Skeletal muscle tissue (tissue), 4 donors: ENCODE data around the gene OSBPL6. TPM values are rescaled to one million over a fixed set of nuclear protein-coding genes. Genes with fewer than 3 reads are reported as not detected.
A peak's percentile ranks its signal among the peaks of the same experiment; 100 is the strongest.

Source experiments
- H3K27ac ChIP-seq: one replicate; pipeline ENCODE4 v1.7.0; 2013; ENCODE audit warnings: mild to moderate bottlenecking, low read depth, low read length, inconsistent platforms
- H3K27me3 ChIP-seq, 3 donors: one replicate each; pipeline ENCODE4 v1.7.0; 2013; ENCODE audit warnings: low read length in 3 of 3; ENCODE audit not compliant: control insufficient read depth in 3 of 3, insufficient read depth in 3 of 3
- H3K36me3 ChIP-seq, 3 donors: one replicate each; pipeline ENCODE4 v1.7.0; 2013; ENCODE audit warnings: low read length in 3 of 3; ENCODE audit not compliant: control insufficient read depth in 3 of 3, insufficient read depth in 3 of 3
- H3K4me1 ChIP-seq, 3 donors: one replicate each; pipeline ENCODE4 v1.7.0; 2013; ENCODE audit warnings: low read length in 3 of 3, mild to moderate bottlenecking in 3 of 3; ENCODE audit not compliant: control insufficient read depth in 3 of 3, insufficient read depth in 3 of 3
- H3K4me3 ChIP-seq, 3 donors: one replicate each; pipeline ENCODE4 v1.7.0; 2013; ENCODE audit warnings: low read length in 3 of 3
- H3K9ac ChIP-seq, 3 donors: one replicate each; pipeline ENCODE4 v1.7.0; 2013; ENCODE audit warnings: low read length in 3 of 3, mild to moderate bottlenecking in 3 of 3, moderate library complexity in 2 of 3, low read depth in 1 of 3
- H3K9me3 ChIP-seq, 3 donors: one replicate each; pipeline ENCODE4 v1.7.0; 2013; ENCODE audit warnings: low read length in 3 of 3; ENCODE audit not compliant: control insufficient read depth in 3 of 3
- total RNA-seq: library from RNA; depleted of rRNA; stranded (reverse); fragments of >200 nt; gene quantifications from one replicate; pipeline ENCODE4 v1.2.3, GENCODE V29; 2014
- donor health status: Osteomylitis.

OSBPL6 gene
- total RNA-seq, 1 donor from 2014 or later, result 2.1 TPM

GRCh38 chr2:178246696-178247095 is 52.4 kb downstream of the OSBPL6 start:
- Histone ChIP-seq H3K9me3 (no peaks in the 10 kb centered on the region), H3K27me3 (no peaks in the 10 kb centered on the region), H3K9ac (no peak overlapping the region), H3K4me3 (no peak overlapping the region), H3K4me1 (peaks cover 44 to 54% (median 47%) of the 10 kb centered on the region in 3 donors), H3K27ac (peak overlapping the region; percentile 82), H3K36me3 (no peaks in the 10 kb centered on the region)

GRCh38 chr2:178247250-178247649 is 52.9 kb downstream of the OSBPL6 start:
- no peak overlapping the region for H3K4me3 ChIP-seq
- H3K9ac ChIP-seq, result peak overlapping the region in 2 of 3 donors; percentile 40 to 43
- peak overlapping the region; percentile 82 for H3K27ac ChIP-seq
- H3K9me3 ChIP-seq, result no peaks in the 10 kb centered on the region
- no peaks in the 10 kb centered on the region for H3K27me3 ChIP-seq
- peaks cover 40 to 50% (median 45%) of the 10 kb centered on the region in 3 donors for H3K4me1 ChIP-seq
- H3K36me3 ChIP-seq, result no peaks in the 10 kb centered on the region

- H3K4me3 ChIP-seq, result no peak overlapping the region
- no peak overlapping the region for H3K27ac ChIP-seq
- H3K4me1 ChIP-seq, result peaks cover 35 to 45% (median 41%) of the 10 kb centered on the region in 3 donors
- H3K9ac ChIP-seq, result no peak overlapping the region
- H3K27me3 ChIP-seq, result no peaks in the 10 kb centered on the region
- no peaks in the 10 kb centered on the region for H3K36me3 ChIP-seq
- H3K9me3 ChIP-seq, result no peaks in the 10 kb centered on the region
Observed at GRCh38 chr2:178250429-178250828, 56.1 kb downstream of the OSBPL6 start.

DNA sequence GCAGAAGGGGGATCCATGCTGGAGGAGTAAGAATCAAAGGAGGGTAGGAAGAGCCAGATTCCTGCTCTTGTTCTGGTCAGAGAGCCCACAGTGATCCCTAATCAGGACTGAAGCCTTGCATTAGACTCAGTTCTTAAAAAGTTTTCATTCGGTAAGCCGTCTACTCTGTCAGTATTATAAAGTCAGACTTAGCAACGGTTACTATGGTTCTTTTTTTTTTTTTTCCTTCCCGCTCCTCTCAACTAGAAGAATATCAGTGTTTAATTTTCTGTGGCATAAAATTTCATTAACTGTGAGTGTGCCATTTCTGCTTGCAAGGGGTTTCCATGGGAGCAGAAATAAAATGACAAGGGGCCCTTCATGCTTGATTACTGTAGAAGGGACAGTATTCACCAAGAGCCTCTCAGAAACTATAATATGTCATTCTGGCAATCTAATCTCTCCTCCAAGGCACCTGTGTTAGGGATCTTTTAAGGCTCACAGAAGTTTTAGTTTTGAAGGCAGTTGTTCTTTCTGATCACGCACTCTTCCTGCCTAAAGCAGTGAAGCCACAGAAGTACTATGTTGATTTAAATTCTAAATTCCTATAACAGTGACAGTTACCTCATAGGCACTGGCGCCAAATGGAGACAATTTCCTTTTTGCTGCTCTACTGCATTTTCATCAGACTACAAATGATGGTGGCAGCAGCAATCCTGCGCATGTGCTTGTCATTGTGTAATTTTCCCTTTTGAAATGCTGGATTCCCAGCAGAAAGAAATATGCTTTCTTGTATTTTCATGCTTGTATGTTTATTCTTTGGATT is 57.0 kb downstream of the OSBPL6 start:
- H3K4me3 ChIP-seq, result peak overlapping the region in 1 of 3 donors; percentile 4
- H3K9ac ChIP-seq, result no peak overlapping the region
- no peaks in the 10 kb centered on the region for H3K9me3 ChIP-seq
- H3K36me3 ChIP-seq, result no peaks in the 10 kb centered on the region
- peaks cover 30 to 42% (median 34%) of the 10 kb centered on the region in 3 donors for H3K4me1 ChIP-seq
- H3K27me3 ChIP-seq, result no peaks in the 10 kb centered on the region
- H3K27ac ChIP-seq, result no peak overlapping the region

GRCh38 chr2:178256382-178257042 is 62.2 kb downstream of the OSBPL6 start:
- H3K36me3 ChIP-seq, result no peaks in the 10 kb centered on the region
- H3K27me3 ChIP-seq, result no peaks in the 10 kb centered on the region
- H3K27ac ChIP-seq, result peak overlapping the region; percentile 42
- peak overlapping the region in 1 of 3 donors; percentile 13 for H3K4me3 ChIP-seq
- no peak overlapping the region for H3K9ac ChIP-seq
- H3K4me1 ChIP-seq, result peaks cover 10 to 21% (median 15%) of the 10 kb centered on the region in 3 donors
- no peaks in the 10 kb centered on the region for H3K9me3 ChIP-seq

- peaks cover 6 to 18% (median 13%) of the 10 kb centered on the region in 3 donors for H3K4me1 ChIP-seq
- no peaks in the 10 kb centered on the region for H3K36me3 ChIP-seq
- no peaks in the 10 kb centered on the region for H3K27me3 ChIP-seq
- no peaks in the 10 kb centered on the region for H3K9me3 ChIP-seq
- no peak overlapping the region for H3K4me3 ChIP-seq
- no peak overlapping the region for H3K9ac ChIP-seq
- peak overlapping the region; percentile 42 for H3K27ac ChIP-seq
Observed at GRCh38 chr2:178257127-178257526, 62.8 kb downstream of the OSBPL6 start.

GRCh38 chr2:178258916-178259315 is 64.6 kb downstream of the OSBPL6 start:
- peaks cover 6 to 19% (median 18%) of the 10 kb centered on the region in 3 donors for H3K4me1 ChIP-seq
- H3K27me3 ChIP-seq, result no peaks in the 10 kb centered on the region
- no peak overlapping the region for H3K4me3 ChIP-seq
- H3K9ac ChIP-seq, result no peak overlapping the region
- no peaks in the 10 kb centered on the region for H3K36me3 ChIP-seq
- H3K9me3 ChIP-seq, result no peaks in the 10 kb centered on the region
- H3K27ac ChIP-seq, result peak overlapping the region; percentile 3

GRCh38 chr2:178263159-178263860 is 69.0 kb downstream of the OSBPL6 start:
- Histone ChIP-seq H3K4me1 (peaks cover 5 to 9% (median 6%) of the 10 kb centered on the region in 3 donors), H3K9me3 (no peaks in the 10 kb centered on the region), H3K27me3 (no peaks in the 10 kb centered on the region), H3K27ac (peak overlapping the region; percentile 63), H3K36me3 (no peaks in the 10 kb centered on the region), H3K4me3 (peak overlapping the region in 2 of 3 donors; percentile 44 to 61), H3K9ac (peak overlapping the region in 1 of 3 donors; percentile 28)

GRCh38 chr2:178264211-178264610 is 69.9 kb downstream of the OSBPL6 start:
- Histone ChIP-seq H3K9me3 (no peaks in the 10 kb centered on the region), H3K4me3 (no peak overlapping the region), H3K36me3 (no peaks in the 10 kb centered on the region), H3K27ac (peak overlapping the region; percentile 63), H3K9ac (no peak overlapping the region), H3K4me1 (peaks cover 4 to 14% (median 14%) of the 10 kb centered on the region in 3 donors), H3K27me3 (no peaks in the 10 kb centered on the region)
